ENCODE results near the gene PODXL2.
A peak's percentile ranks its signal among the peaks of the same experiment; 100 is the strongest.
"Not testable (repeated sequence)": the region's sequence is repeated elsewhere in the genome, so short reads cannot be mapped to it uniquely, and the experiment has no call there.

Gene PODXL2

GRCh38 chr3:127628788-127629466 is at the start of gene PODXL2:
Gene PODXL2 (plus strand): TSS chr3:127629185. CDS start chr3:127629220, 35 bp downstream.
- peak; percentile 37 for DNase-seq

- no peak for DNase-seq
These were observed 48.5 kb upstream of the PODXL2 start for GRCh38 chr3:127580327-127581060.

GRCh38 chr3:127584734-127585133 is 44.3 kb upstream of the PODXL2 start:
- no peak for DNase-seq

- DNase-seq: peak; percentile 36
These were observed 43.7 kb upstream of the PODXL2 start for GRCh38 chr3:127585163-127585812.

- DNase-seq: no peak
These were observed 43.1 kb upstream of the PODXL2 start for GRCh38 chr3:127585813-127586413.

- no peak for DNase-seq
These were observed 41.1 kb upstream of the PODXL2 start for GRCh38 chr3:127587876-127588275.

- peak; percentile 95 for DNase-seq
These were observed 40.0 kb upstream of the PODXL2 start for GRCh38 chr3:127588806-127589577.

- peak; percentile 23 for DNase-seq
These were observed 39.2 kb upstream of the PODXL2 start for GRCh38 chr3:127589600-127590281.

GRCh38 chr3:127590282-127590592 is 38.7 kb upstream of the PODXL2 start:
- no peak for DNase-seq

GRCh38 chr3:127590593-127591465 is 38.2 kb upstream of the PODXL2 start, which contains the start of gene TPRA1:
Gene TPRA1 (minus strand): TSS chr3:127590733. CDS start chr3:127580146, 10,587 bp downstream.
- peak; percentile 99 for DNase-seq

GRCh38 chr3:127593178-127593577 is 35.8 kb upstream of the PODXL2 start:
- DNase-seq: no peak

- no peak for DNase-seq
These were observed 33.7 kb upstream of the PODXL2 start for GRCh38 chr3:127595303-127595702.

GRCh38 chr3:127597020-127597771 is 31.8 kb upstream of the PODXL2 start:
- no peak for DNase-seq

GRCh38 chr3:127598841-127599570 is 30.0 kb upstream of the PODXL2 start:
- DNase-seq: no peak

- DNase-seq: no peak
These were observed 28.1 kb upstream of the PODXL2 start for GRCh38 chr3:127600749-127601456.

GRCh38 chr3:127604035-127604434 is 24.9 kb upstream of the PODXL2 start:
- DNase-seq: no peak

GRCh38 chr3:127604546-127605165 is 24.3 kb upstream of the PODXL2 start:
- no peak for DNase-seq

GRCh38 chr3:127605547-127605946 is 23.4 kb upstream of the PODXL2 start:
- not testable (repeated sequence) for DNase-seq

Data from EL (cell line).